Measurements from ENCODE around the gene OSBPL3. TPM values are rescaled to one million over a fixed set of nuclear protein-coding genes. Genes with fewer than 3 reads are reported as not detected.
A peak's percentile ranks its signal among the peaks of the same experiment; 100 is the strongest.

The OSBPL3 gene
- total RNA-seq, 1 experiment from 2014 or later: 149 TPM

DNA sequence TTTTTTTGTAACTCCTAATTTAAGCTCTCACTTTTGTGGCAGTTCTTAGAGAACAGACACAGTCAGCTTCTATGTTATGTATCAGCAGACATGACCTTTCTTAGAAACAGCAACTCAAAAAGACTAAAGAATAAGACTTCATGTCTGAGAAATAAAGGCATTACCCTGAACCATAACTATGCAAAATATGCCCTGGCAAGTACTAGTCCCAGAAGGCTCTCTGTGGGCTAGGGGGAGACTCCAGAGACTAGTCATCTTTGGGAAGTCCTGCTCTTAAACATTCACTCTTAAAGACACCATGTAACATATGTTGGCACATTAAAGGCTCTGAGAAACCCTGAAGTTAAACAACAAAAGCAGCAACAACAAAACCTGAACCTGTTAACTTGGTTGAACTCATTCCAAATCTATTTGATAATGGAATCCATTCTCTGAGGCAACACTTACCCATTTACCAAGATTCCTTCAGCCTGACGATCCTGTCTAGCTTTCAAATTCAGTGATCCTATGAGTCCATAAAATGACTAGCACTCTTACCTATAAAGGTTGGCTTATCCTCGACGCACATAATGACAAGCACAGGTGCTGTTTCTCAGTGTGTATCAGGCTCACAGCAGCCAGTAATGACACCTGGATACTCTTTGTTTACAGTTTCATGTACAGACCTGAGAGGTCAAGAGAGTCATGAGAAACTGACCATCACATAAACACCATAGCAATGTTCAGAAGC, 62.3 kb downstream of the OSBPL3 start:
- H3K27me3 ChIP-seq (ENCODE audit: low read length): no peaks in the 10 kb centered on the region
- peaks cover 99% of the 10 kb centered on the region for H3K4me1 ChIP-seq (ENCODE audit: low read length)

DNA sequence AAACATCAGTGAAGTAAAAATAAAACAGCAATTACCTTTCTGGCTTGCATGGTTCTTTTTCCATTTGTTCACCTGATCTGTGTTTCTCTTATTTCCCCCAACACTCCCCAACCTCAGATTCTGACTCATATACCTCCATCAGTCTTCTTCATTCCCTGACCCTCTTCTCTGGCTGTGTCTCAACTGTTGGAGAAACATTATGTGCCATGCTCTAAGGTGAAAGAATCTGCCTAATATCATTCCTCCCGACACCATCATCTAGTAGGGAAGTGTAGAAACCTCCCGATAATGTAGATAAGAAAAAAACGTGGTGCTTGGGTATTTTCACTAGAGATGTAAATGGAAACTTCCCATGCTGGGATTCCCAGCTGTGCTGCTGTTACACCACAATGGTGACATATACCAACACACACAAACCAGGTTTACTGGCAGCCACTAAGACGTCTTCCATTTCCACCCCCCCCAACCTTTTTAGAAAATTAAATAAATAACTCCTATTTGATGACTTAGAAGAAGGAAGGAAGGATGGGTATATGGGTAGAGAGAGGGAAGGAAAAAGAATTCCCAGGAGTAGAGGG, 63.4 kb downstream of the OSBPL3 start:
- no peaks in the 10 kb centered on the region for H3K9me2 ChIP-seq (replicated peaks; ENCODE audit: insufficient read depth, low read length)
- peak overlapping the region; percentile 12 for H3K4me2 ChIP-seq (ENCODE audit: low read depth, low read length, poor library complexity, severe bottlenecking)
- H3K27ac ChIP-seq (ENCODE audit: low read length): peak overlapping the region; percentile 81
- H3K27me3 ChIP-seq (ENCODE audit: low read length): no peaks in the 10 kb centered on the region
- peaks cover 13% of the 10 kb centered on the region; the same call in 1 of the 2 replicates for H3K36me3 ChIP-seq (ENCODE audit: insufficient read depth, low read length)
- H3K9me3 ChIP-seq (ENCODE audit: low read length): no peaks in the 10 kb centered on the region
- DNase-seq: no peak
- H3K9ac ChIP-seq (ENCODE audit: low read length): no peak overlapping the region
- no peak overlapping the region for H2AFZ ChIP-seq (ENCODE audit: low read length)
- no peak overlapping the region for H3K4me3 ChIP-seq (ENCODE audit: low read length)
- H3K4me1 ChIP-seq (ENCODE audit: low read length): peaks cover 99% of the 10 kb centered on the region
- H4K20me1 ChIP-seq (ENCODE audit: insufficient read depth, low read depth, low read length): peaks cover 32% of the 10 kb centered on the region
- H3K79me2 ChIP-seq (ENCODE audit: low read length): peaks cover 99% of the 10 kb centered on the region

More for the DNA sequence above, 62.3 kb downstream of the OSBPL3 start:
- Histone ChIP-seq H3K9me2 (replicated peaks; ENCODE audit: insufficient read depth, low read length) (no peaks in the 10 kb centered on the region), H3K27ac (ENCODE audit: low read length) (peak overlapping the region; percentile 30), H3K36me3 (ENCODE audit: insufficient read depth, low read length) (peaks cover 10% of the 10 kb centered on the region; the same call in 1 of the 2 replicates), H4K20me1 (ENCODE audit: insufficient read depth, low read depth, low read length) (peaks cover 34% of the 10 kb centered on the region), H2AFZ (ENCODE audit: low read length) (no peak overlapping the region), H3K9ac (ENCODE audit: low read length) (no peak overlapping the region), H3K79me2 (ENCODE audit: low read length) (peaks cover 99% of the 10 kb centered on the region), H3K4me3 (ENCODE audit: low read length) (no peak overlapping the region), H3K4me2 (ENCODE audit: low read depth, low read length, poor library complexity, severe bottlenecking) (peak overlapping the region; percentile 27), H3K9me3 (ENCODE audit: low read length) (no peaks in the 10 kb centered on the region)
- DNase-seq: peak; percentile 59

GRCh38 chr7:24914465-24914859, 65.5 kb downstream of the OSBPL3 start:
- peaks cover 24% of the 10 kb centered on the region for H4K20me1 ChIP-seq (ENCODE audit: insufficient read depth, low read depth, low read length)
- H3K27me3 ChIP-seq (ENCODE audit: low read length): no peaks in the 10 kb centered on the region
- peaks cover 16% of the 10 kb centered on the region for H3K36me3 ChIP-seq (ENCODE audit: insufficient read depth, low read length)
- H3K9me3 ChIP-seq (ENCODE audit: low read length): no peaks in the 10 kb centered on the region
- no peaks in the 10 kb centered on the region for H3K9me2 ChIP-seq (replicated peaks; ENCODE audit: insufficient read depth, low read length)
- H2AFZ ChIP-seq (ENCODE audit: low read length): no peak overlapping the region
- no peak overlapping the region for H3K4me3 ChIP-seq (ENCODE audit: low read length)
- peaks cover 98% of the 10 kb centered on the region for H3K4me1 ChIP-seq (ENCODE audit: low read length)
- H3K79me2 ChIP-seq (ENCODE audit: low read length): peaks cover 98% of the 10 kb centered on the region
- H3K9ac ChIP-seq (ENCODE audit: low read length): 0 out of 2 replicates have a peak overlapping the region, but pooled peaks have one; percentile 2
- H3K4me2 ChIP-seq (ENCODE audit: low read depth, low read length, poor library complexity, severe bottlenecking): peak overlapping the region; percentile 29
- no peak for DNase-seq
- peak overlapping the region; percentile 81 for H3K27ac ChIP-seq (ENCODE audit: low read length)

- Histone ChIP-seq H3K4me2 (ENCODE audit: low read depth, low read length, poor library complexity, severe bottlenecking) (peak overlapping the region; percentile 63), H4K20me1 (ENCODE audit: insufficient read depth, low read depth, low read length) (peaks cover 19% of the 10 kb centered on the region), H3K9me3 (ENCODE audit: low read length) (no peaks in the 10 kb centered on the region), H3K27me3 (ENCODE audit: low read length) (no peaks in the 10 kb centered on the region), H3K9ac (ENCODE audit: low read length) (0 out of 2 replicates have a peak overlapping the region, but pooled peaks have one; percentile 28), H3K27ac (ENCODE audit: low read length) (peak overlapping the region; percentile 81), H3K4me3 (ENCODE audit: low read length) (no peak overlapping the region), H3K4me1 (ENCODE audit: low read length) (peaks cover 98% of the 10 kb centered on the region), H2AFZ (ENCODE audit: low read length) (no peak overlapping the region), H3K79me2 (ENCODE audit: low read length) (peaks cover 98% of the 10 kb centered on the region), H3K36me3 (ENCODE audit: insufficient read depth, low read length) (peaks cover 16% of the 10 kb centered on the region), H3K9me2 (replicated peaks; ENCODE audit: insufficient read depth, low read length) (no peaks in the 10 kb centered on the region)
- no peak for DNase-seq
These were observed 66.0 kb downstream of the OSBPL3 start for GRCh38 chr7:24913801-24914464.

DNA sequence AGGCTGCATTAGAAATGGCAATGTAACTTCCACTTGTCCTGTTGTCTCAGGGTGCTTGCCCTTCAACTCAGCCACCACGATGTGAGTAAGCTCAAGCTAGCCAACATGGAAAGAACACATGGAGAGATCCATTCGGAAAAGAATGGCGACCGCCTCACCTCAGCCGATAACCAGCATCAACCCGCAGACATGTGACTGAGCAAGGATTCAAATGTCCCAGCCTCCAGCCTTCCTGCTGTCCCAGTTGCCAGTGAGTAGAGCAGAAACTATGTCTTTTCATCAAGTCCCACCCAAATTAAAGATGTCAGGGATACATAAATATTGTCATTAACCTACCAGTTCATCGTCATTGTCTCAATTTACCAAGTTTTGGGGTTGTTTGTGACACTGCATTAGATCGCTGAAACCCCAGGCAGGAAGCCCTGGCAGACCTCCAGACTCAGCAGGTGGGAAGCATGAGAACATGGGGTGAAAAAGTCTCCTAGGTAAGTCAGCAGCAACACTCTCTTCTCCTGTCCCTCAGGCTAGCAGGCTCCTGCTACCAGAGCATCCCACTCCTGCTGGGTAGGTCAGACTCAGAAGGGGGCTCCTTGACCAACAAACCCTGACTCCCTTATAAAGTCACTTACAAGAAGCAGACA, 67.0 kb downstream of the OSBPL3 start:
- peak overlapping the region; percentile 81 for H3K27ac ChIP-seq (ENCODE audit: low read length)
- H3K4me1 ChIP-seq (ENCODE audit: low read length): peaks cover 98% of the 10 kb centered on the region
- H3K36me3 ChIP-seq (ENCODE audit: insufficient read depth, low read length): peaks cover 16% of the 10 kb centered on the region
- H3K9me3 ChIP-seq (ENCODE audit: low read length): no peaks in the 10 kb centered on the region
- peaks cover 98% of the 10 kb centered on the region for H3K79me2 ChIP-seq (ENCODE audit: low read length)
- H3K9me2 ChIP-seq (replicated peaks; ENCODE audit: insufficient read depth, low read length): no peaks in the 10 kb centered on the region
- H4K20me1 ChIP-seq (ENCODE audit: insufficient read depth, low read depth, low read length): peaks cover 16% of the 10 kb centered on the region
- peak overlapping the region; percentile 63 for H3K4me2 ChIP-seq (ENCODE audit: low read depth, low read length, poor library complexity, severe bottlenecking)
- no peak overlapping the region for H2AFZ ChIP-seq (ENCODE audit: low read length)
- peak overlapping the region; percentile 28 for H3K9ac ChIP-seq (ENCODE audit: low read length)
- peak overlapping the region; percentile 9; the same call in 1 of the 2 replicates for H3K4me3 ChIP-seq (ENCODE audit: low read length)
- H3K27me3 ChIP-seq (ENCODE audit: low read length): no peaks in the 10 kb centered on the region
- no peak for DNase-seq

- peaks cover 21% of the 10 kb centered on the region for H3K36me3 ChIP-seq (ENCODE audit: insufficient read depth, low read length)
- peak overlapping the region; percentile 9 for H3K4me3 ChIP-seq (ENCODE audit: low read length)
- no peaks in the 10 kb centered on the region for H3K9me3 ChIP-seq (ENCODE audit: low read length)
- DNase-seq: peak; percentile 68
- peaks cover 11% of the 10 kb centered on the region for H4K20me1 ChIP-seq (ENCODE audit: insufficient read depth, low read depth, low read length)
- H3K27ac ChIP-seq (ENCODE audit: low read length): peak overlapping the region; percentile 81
- peaks cover 98% of the 10 kb centered on the region for H3K79me2 ChIP-seq (ENCODE audit: low read length)
- H3K4me2 ChIP-seq (ENCODE audit: low read depth, low read length, poor library complexity, severe bottlenecking): peak overlapping the region; percentile 63
- H3K9ac ChIP-seq (ENCODE audit: low read length): peak overlapping the region; percentile 28
- no peak overlapping the region for H2AFZ ChIP-seq (ENCODE audit: low read length)
- H3K27me3 ChIP-seq (ENCODE audit: low read length): no peaks in the 10 kb centered on the region
- H3K9me2 ChIP-seq (replicated peaks; ENCODE audit: insufficient read depth, low read length): no peaks in the 10 kb centered on the region
- H3K4me1 ChIP-seq (ENCODE audit: low read length): peaks cover 98% of the 10 kb centered on the region
These were observed 67.6 kb downstream of the OSBPL3 start for GRCh38 chr7:24912424-24912823.

DNA sequence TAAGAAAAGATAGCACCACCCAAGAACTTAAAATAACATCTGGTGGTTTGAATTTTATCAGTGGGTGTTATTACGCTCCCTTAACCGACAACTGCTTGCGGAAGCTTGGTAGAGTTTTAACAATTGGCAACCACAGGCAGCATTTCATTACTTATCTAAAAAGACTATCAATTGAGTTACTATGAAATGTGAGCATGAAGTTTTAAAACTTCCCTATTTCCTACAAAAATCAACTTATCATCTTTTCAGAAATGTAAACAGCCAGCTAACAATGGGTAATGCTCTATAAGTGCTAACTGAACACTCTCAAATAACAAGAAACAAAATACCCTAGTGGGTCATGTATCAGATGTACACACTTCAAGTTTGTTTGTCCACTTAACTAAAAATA, 68.8 kb downstream of the OSBPL3 start:
- Histone ChIP-seq H3K4me2 (ENCODE audit: low read depth, low read length, poor library complexity, severe bottlenecking) (peak overlapping the region; percentile 63), H3K36me3 (ENCODE audit: insufficient read depth, low read length) (peaks cover 24% of the 10 kb centered on the region), H3K9me2 (replicated peaks; ENCODE audit: insufficient read depth, low read length) (no peaks in the 10 kb centered on the region), H3K79me2 (ENCODE audit: low read length) (peaks cover 99% of the 10 kb centered on the region), H3K27ac (ENCODE audit: low read length) (peak overlapping the region; percentile 81), H3K9ac (ENCODE audit: low read length) (peak overlapping the region; percentile 28; the same call in 1 of the 2 replicates), H4K20me1 (ENCODE audit: insufficient read depth, low read depth, low read length) (peaks cover 10% of the 10 kb centered on the region), H3K9me3 (ENCODE audit: low read length) (no peaks in the 10 kb centered on the region), H3K4me3 (ENCODE audit: low read length) (peak overlapping the region; percentile 9), H3K27me3 (ENCODE audit: low read length) (no peaks in the 10 kb centered on the region), H3K4me1 (ENCODE audit: low read length) (peaks cover 99% of the 10 kb centered on the region), H2AFZ (ENCODE audit: low read length) (no peak overlapping the region)
- DNase-seq: peak; percentile 74
